K562 (cell line): ENCODE measurements around the gene PLEKHA1.

ENCODE experiments used
- EP300 ChIP-seq: IDR thresholded peaks from 2 replicates; pipeline ENCODE4 v1.6.1; 2012; ENCODE audit warnings: low read length, improper control_type of control experiment
- EZH2 ChIP-seq: IDR thresholded peaks from 2 replicates; pipeline ENCODE4 v1.6.1; 2012; ENCODE audit warnings: low read depth, mild to moderate bottlenecking, inconsistent platforms, low read length, borderline replicate concordance
- KDM1A ChIP-seq, 2 experiments: fragments of 450-650 bp; IDR thresholded peaks; 2 replicates each; pipeline ENCODE4 v1.6.1; 2016; ENCODE audit warnings: mild to moderate bottlenecking in 2 of 2
- PHF8 ChIP-seq: fragments of 200-600 bp; sonication (generic); IDR thresholded peaks from 2 replicates; pipeline ENCODE4 v1.6.1; 2012; ENCODE audit warnings: mixed run types, mild to moderate bottlenecking, inconsistent platforms, low read length, moderate library complexity, borderline replicate concordance
- POLR2A ChIP-seq: fragments of 450-650 bp; conservative IDR thresholded peaks from 2 replicates; pipeline ENCODE4 v1.6.1; 2016
- SRSF9 ChIP-seq: fragments of 200-400 bp; formaldehyde crosslinking; IDR thresholded peaks from 2 replicates; pipeline ENCODE4 v1.6.1; 2017; ENCODE audit warnings: low read depth, low read length, borderline replicate concordance
- ZBTB11 ChIP-seq, 3 experiments: fragments of 200-800 bp in 1 of 3; fragments of 250-450 bp in 1 of 3; fragments of 450-650 bp in 1 of 3; sonication (Bioruptor Pico) in 1 of 3; sonication (Bioruptor generic) in 1 of 3; formaldehyde crosslinking in 1 of 3; IDR thresholded peaks; 2 replicates each; pipeline versions ENCODE4 v1.6.1 to v1.8.0; 2016 to 2022; ENCODE audit warnings: mild to moderate bottlenecking in 2 of 3, missing genetic modification characterization in 2 of 3, missing compliant biosample characterization in 1 of 3, moderate library complexity in 1 of 3
- ZNF780A ChIP-seq: fragments of 250-450 bp; sonication (Bioruptor Pico); IDR thresholded peaks from 2 replicates; pipeline ENCODE4 v1.5.0; 2021; ENCODE audit warnings: mild to moderate bottlenecking
- TF ChIP-seq, protein P1 (sequence below): sonication (generic); formaldehyde crosslinking; IDR thresholded peaks from 2 replicates; pipeline ENCODE4 v1.9.0; 2022; ENCODE audit warnings: mild to moderate bottlenecking, missing genetic modification reagents
- TF ChIP-seq, protein P2 (sequence below), 3 experiments: IDR thresholded peaks in 2 of 3; conservative IDR thresholded peaks in 1 of 3; 2 replicates each; pipeline ENCODE4 v1.5.1; 2011 to 2012; ENCODE audit warnings: low read length in 3 of 3, mild to moderate bottlenecking in 3 of 3, control low read depth in 2 of 3, improper control_type of control experiment in 1 of 3, inconsistent platforms in 1 of 3, low read depth in 1 of 3, mixed read lengths in 1 of 3, moderate library complexity in 1 of 3; ENCODE audit not compliant: insufficient read depth in 2 of 3
- TF ChIP-seq, protein P3 (sequence below): fragments of 250-450 bp; sonication (Bioruptor Pico); IDR thresholded peaks from 2 replicates; pipeline ENCODE4 v1.8.0; 2022; ENCODE audit warnings: moderate library complexity, mild to moderate bottlenecking, inconsistent platforms

DNA sequence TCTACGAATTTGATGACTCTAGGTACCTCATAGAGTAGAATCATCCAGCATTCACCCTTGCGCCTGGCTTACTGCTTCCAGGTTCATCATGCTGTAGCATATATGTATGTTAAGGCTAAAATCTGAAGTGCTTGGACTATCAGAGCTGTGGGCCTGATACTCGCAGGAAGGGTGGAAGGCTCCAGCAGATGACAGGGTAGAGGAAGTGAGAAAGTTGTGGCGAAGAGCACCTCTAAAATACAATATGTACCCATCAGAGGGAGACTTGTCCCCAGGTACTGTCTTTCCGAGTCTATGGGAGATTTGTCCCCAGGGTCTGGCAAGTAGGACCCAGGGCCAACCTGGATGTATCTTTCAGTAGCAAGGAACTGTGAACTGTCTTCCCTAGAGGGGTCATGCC is 48.1 kb upstream of the PLEKHA1 start:
- TF ChIP-seq, protein P1, sequence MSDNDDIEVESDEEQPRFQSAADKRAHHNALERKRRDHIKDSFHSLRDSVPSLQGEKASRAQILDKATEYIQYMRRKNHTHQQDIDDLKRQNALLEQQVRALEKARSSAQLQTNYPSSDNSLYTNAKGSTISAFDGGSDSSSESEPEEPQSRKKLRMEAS (CRISPR knock-in tag): no peak
- TF ChIP-seq ZNF780A (CRISPR knock-in tag) (no peak), PHF8 (no peak), EP300 (no peak), POLR2A (no peak), KDM1A (IDR thresholded peaks at IDR 0.05) (no peak), EZH2 (no peak), SRSF9 (no peak), ZBTB11 (CRISPR knock-in tag; IDR thresholded peaks at IDR 0.05) (no peak)
- TF ChIP-seq, protein P2, sequence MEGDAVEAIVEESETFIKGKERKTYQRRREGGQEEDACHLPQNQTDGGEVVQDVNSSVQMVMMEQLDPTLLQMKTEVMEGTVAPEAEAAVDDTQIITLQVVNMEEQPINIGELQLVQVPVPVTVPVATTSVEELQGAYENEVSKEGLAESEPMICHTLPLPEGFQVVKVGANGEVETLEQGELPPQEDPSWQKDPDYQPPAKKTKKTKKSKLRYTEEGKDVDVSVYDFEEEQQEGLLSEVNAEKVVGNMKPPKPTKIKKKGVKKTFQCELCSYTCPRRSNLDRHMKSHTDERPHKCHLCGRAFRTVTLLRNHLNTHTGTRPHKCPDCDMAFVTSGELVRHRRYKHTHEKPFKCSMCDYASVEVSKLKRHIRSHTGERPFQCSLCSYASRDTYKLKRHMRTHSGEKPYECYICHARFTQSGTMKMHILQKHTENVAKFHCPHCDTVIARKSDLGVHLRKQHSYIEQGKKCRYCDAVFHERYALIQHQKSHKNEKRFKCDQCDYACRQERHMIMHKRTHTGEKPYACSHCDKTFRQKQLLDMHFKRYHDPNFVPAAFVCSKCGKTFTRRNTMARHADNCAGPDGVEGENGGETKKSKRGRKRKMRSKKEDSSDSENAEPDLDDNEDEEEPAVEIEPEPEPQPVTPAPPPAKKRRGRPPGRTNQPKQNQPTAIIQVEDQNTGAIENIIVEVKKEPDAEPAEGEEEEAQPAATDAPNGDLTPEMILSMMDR (IDR thresholded peaks at IDR 0.05 in 2 of 3, conservative IDR thresholded peaks at IDR 0.05 in 1 of 3; ENCODE audit: insufficient read depth in 2 of 3, low read depth in 1 of 3, low read length in 3 of 3): no peak
- TF ChIP-seq, protein P3, sequence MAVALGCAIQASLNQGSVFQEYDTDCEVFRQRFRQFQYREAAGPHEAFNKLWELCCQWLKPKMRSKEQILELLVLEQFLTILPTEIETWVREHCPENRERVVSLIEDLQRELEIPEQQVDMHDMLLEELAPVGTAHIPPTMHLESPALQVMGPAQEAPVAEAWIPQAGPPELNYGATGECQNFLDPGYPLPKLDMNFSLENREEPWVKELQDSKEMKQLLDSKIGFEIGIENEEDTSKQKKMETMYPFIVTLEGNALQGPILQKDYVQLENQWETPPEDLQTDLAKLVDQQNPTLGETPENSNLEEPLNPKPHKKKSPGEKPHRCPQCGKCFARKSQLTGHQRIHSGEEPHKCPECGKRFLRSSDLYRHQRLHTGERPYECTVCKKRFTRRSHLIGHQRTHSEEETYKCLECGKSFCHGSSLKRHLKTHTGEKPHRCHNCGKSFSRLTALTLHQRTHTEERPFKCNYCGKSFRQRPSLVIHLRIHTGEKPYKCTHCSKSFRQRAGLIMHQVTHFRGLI: no peak
